Measurements from ENCODE around the gene CDK5RAP3. TPM values are rescaled to one million over a fixed set of nuclear protein-coding genes. Genes with fewer than 3 reads are reported as not detected.

Gene CDK5RAP3
- total RNA-seq, 1 donor from 2014 or later, result 301 TPM

- no peak for DNase-seq (ENCODE audit: low read depth, low spot score)
- peaks cover 15% of the 10 kb centered on the region for H3K36me3 Mint-ChIP-seq (ENCODE audit: low read depth)
- no peaks in the 10 kb centered on the region for H3K9me3 Mint-ChIP-seq
- no peaks in the 10 kb centered on the region for H3K27me3 Mint-ChIP-seq (ENCODE audit: low read depth)
- H3K4me3 Mint-ChIP-seq, result peak overlapping the region; percentile 86
- peaks cover 43% of the 10 kb centered on the region for H3K4me1 Mint-ChIP-seq
- peak overlapping the region; percentile 54 for H3K27ac Mint-ChIP-seq (ENCODE audit: unreplicated experiment)
- no peak for TF ChIP-seq CTCF (conservative IDR thresholded peaks at IDR 0.05)
Observed at GRCh38 chr17:47973541-47973940, 2.6 kb downstream of the CDK5RAP3 start.

GRCh38 chr17:47975189-47975822, 4.4 kb downstream of the CDK5RAP3 start:
- no peaks in the 10 kb centered on the region for H3K9me3 Mint-ChIP-seq
- H3K36me3 Mint-ChIP-seq (ENCODE audit: low read depth), result peaks cover 27% of the 10 kb centered on the region
- no peak overlapping the region for H3K4me3 Mint-ChIP-seq
- H3K4me1 Mint-ChIP-seq, result peaks cover 53% of the 10 kb centered on the region
- H3K27ac Mint-ChIP-seq (ENCODE audit: unreplicated experiment), result no peak overlapping the region
- no peak for TF ChIP-seq CTCF (conservative IDR thresholded peaks at IDR 0.05)
- DNase-seq (ENCODE audit: low read depth, low spot score), result no peak
- H3K27me3 Mint-ChIP-seq (ENCODE audit: low read depth), result no peaks in the 10 kb centered on the region

- Mint-ChIP-seq H3K27ac (ENCODE audit: unreplicated experiment) (no peak overlapping the region), H3K36me3 (ENCODE audit: low read depth) (peaks cover 29% of the 10 kb centered on the region), H3K4me1 (peaks cover 50% of the 10 kb centered on the region), H3K27me3 (ENCODE audit: low read depth) (no peaks in the 10 kb centered on the region), H3K4me3 (no peak overlapping the region), H3K9me3 (no peaks in the 10 kb centered on the region)
- DNase-seq (ENCODE audit: low read depth, low spot score), result no peak
- TF ChIP-seq CTCF (conservative IDR thresholded peaks at IDR 0.05), result no peak
Observed at GRCh38 chr17:47975823-47976205, 4.9 kb downstream of the CDK5RAP3 start.

GRCh38 chr17:47978324-47978723, 7.4 kb downstream of the CDK5RAP3 start:
- TF ChIP-seq CTCF (conservative IDR thresholded peaks at IDR 0.05), result peak; percentile 83
- DNase-seq (ENCODE audit: low read depth, low spot score), result peak; percentile 72
- H3K36me3 Mint-ChIP-seq (ENCODE audit: low read depth), result peaks cover 37% of the 10 kb centered on the region
- H3K27me3 Mint-ChIP-seq (ENCODE audit: low read depth), result no peaks in the 10 kb centered on the region
- no peak overlapping the region for H3K27ac Mint-ChIP-seq (ENCODE audit: unreplicated experiment)
- H3K4me1 Mint-ChIP-seq, result peaks cover 48% of the 10 kb centered on the region
- H3K9me3 Mint-ChIP-seq, result no peaks in the 10 kb centered on the region
- peak overlapping the region; percentile 54 for H3K4me3 Mint-ChIP-seq

- no peak for TF ChIP-seq CTCF (conservative IDR thresholded peaks at IDR 0.05)
- H3K9me3 Mint-ChIP-seq, result no peaks in the 10 kb centered on the region
- no peaks in the 10 kb centered on the region for H3K27me3 Mint-ChIP-seq (ENCODE audit: low read depth)
- peaks cover 54% of the 10 kb centered on the region for H3K4me1 Mint-ChIP-seq
- no peak overlapping the region for H3K4me3 Mint-ChIP-seq
- no peak for DNase-seq (ENCODE audit: low read depth, low spot score)
- H3K36me3 Mint-ChIP-seq (ENCODE audit: low read depth), result peaks cover 44% of the 10 kb centered on the region
- H3K27ac Mint-ChIP-seq (ENCODE audit: unreplicated experiment), result peak overlapping the region; percentile 94
Observed at GRCh38 chr17:47980541-47980940, 9.6 kb downstream of the CDK5RAP3 start.

All from neural crest cell (in vitro differentiated cells).